KMS-11 (cell line): Measurements from ENCODE around the gene ANGPTL7.

ENCODE experiments used
- H2AFZ ChIP-seq: fragments of 200-600 bp; sonication (generic); 2 replicates; pipeline ENCODE4 v1.6.1; 2016; ENCODE audit warnings: antibody characterized with exemption, mixed run types, low read depth
- H3K27ac ChIP-seq: fragments of 200-600 bp; sonication (generic); 2 replicates; pipeline ENCODE4 v1.6.1; 2016; ENCODE audit warnings: mild to moderate bottlenecking, mixed run types
- H3K27me3 ChIP-seq: fragments of 200-600 bp; sonication (generic); 2 replicates; pipeline ENCODE4 v1.6.1; 2017; ENCODE audit warnings: mild to moderate bottlenecking, low read depth, mixed run types, moderate library complexity; ENCODE audit not compliant: insufficient read depth
- H3K36me3 ChIP-seq: fragments of 200-600 bp; sonication (generic); 2 replicates; pipeline ENCODE4 v1.6.1; 2017; ENCODE audit warnings: mild to moderate bottlenecking, mixed run types; ENCODE audit not compliant: insufficient read depth
- H3K4me1 ChIP-seq: fragments of 200-600 bp; sonication (generic); 2 replicates; pipeline ENCODE4 v1.6.1; 2016; ENCODE audit warnings: mild to moderate bottlenecking, low read depth, mixed run types; ENCODE audit not compliant: poor library complexity, severe bottlenecking
- H3K4me2 ChIP-seq: fragments of 200-600 bp; sonication (generic); 2 replicates; pipeline ENCODE4 v1.7.0; 2016; ENCODE audit warnings: mild to moderate bottlenecking, mixed run types
- H3K4me3 ChIP-seq: fragments of 200-600 bp; sonication (generic); IDR thresholded peaks from 2 replicates; pipeline ENCODE4 v1.6.1; 2017; ENCODE audit warnings: low read depth, low read length, mixed read lengths; ENCODE audit not compliant: insufficient read depth
- H3K79me2 ChIP-seq: fragments of 200-600 bp; sonication (generic); 2 replicates; pipeline ENCODE4 v1.6.1; 2016; ENCODE audit warnings: low read depth, mixed run types; ENCODE audit not compliant: insufficient read depth
- H3K9ac ChIP-seq: fragments of 200-600 bp; sonication (generic); 2 replicates; pipeline ENCODE4 v1.6.1; 2016; ENCODE audit warnings: mild to moderate bottlenecking, mixed run types
- H4K20me1 ChIP-seq: fragments of 200-600 bp; sonication (generic); 2 replicates; pipeline ENCODE4 v1.6.1; 2016; ENCODE audit warnings: mild to moderate bottlenecking, mixed run types; ENCODE audit not compliant: insufficient read depth
- CTCF ChIP-seq: fragments of 200-600 bp; sonication (generic); conservative IDR thresholded peaks from 2 replicates; pipeline ENCODE4 v1.6.1; 2017; ENCODE audit warnings: low read depth, mild to moderate bottlenecking, antibody characterized with exemption, low read length, moderate library complexity, mixed read lengths

Gene ANGPTL7

GRCh38 chr1:11204396-11205190 lies 15.4 kb downstream of the ANGPTL7 start:
- Histone ChIP-seq H3K4me3 (no peak overlapping the region), H4K20me1 (no peaks in the 10 kb centered on the region), H3K4me2 (no peak overlapping the region), H3K36me3 (peaks cover 15% of the 10 kb centered on the region; the same call in 1 of the 2 replicates), H3K79me2 (no peaks in the 10 kb centered on the region), H3K27ac (no peak overlapping the region), H3K27me3 (no peaks in the 10 kb centered on the region), H2AFZ (no peak overlapping the region), H3K9ac (no peak overlapping the region), H3K4me1 (no peaks in the 10 kb centered on the region)
- no peak for TF ChIP-seq CTCF

GRCh38 chr1:11207898-11208611 lies 18.9 kb downstream of the ANGPTL7 start:
- no peak overlapping the region for H3K27ac ChIP-seq
- no peaks in the 10 kb centered on the region for H3K79me2 ChIP-seq
- H3K36me3 ChIP-seq: peaks cover 12% of the 10 kb centered on the region; the same call in 1 of the 2 replicates
- H3K9ac ChIP-seq: no peak overlapping the region
- no peaks in the 10 kb centered on the region for H4K20me1 ChIP-seq
- no peak overlapping the region for H3K4me2 ChIP-seq
- H3K4me3 ChIP-seq: no peak overlapping the region
- no peak for TF ChIP-seq CTCF
- no peaks in the 10 kb centered on the region for H3K27me3 ChIP-seq
- no peaks in the 10 kb centered on the region for H3K4me1 ChIP-seq
- no peak overlapping the region for H2AFZ ChIP-seq

- TF ChIP-seq CTCF: no peak
- no peak overlapping the region for H3K4me3 ChIP-seq
- no peaks in the 10 kb centered on the region for H3K27me3 ChIP-seq
- H3K36me3 ChIP-seq: peaks cover 10% of the 10 kb centered on the region; the same call in 1 of the 2 replicates
- no peaks in the 10 kb centered on the region for H3K4me1 ChIP-seq
- H3K9ac ChIP-seq: no peak overlapping the region
- no peaks in the 10 kb centered on the region for H3K79me2 ChIP-seq
- H4K20me1 ChIP-seq: no peaks in the 10 kb centered on the region
- H2AFZ ChIP-seq: no peak overlapping the region
- H3K4me2 ChIP-seq: no peak overlapping the region
- H3K27ac ChIP-seq: no peak overlapping the region
Observed at GRCh38 chr1:11211461-11211860, 22.3 kb downstream of the ANGPTL7 start.

- Histone ChIP-seq H3K4me2 (no peak overlapping the region), H3K9ac (no peak overlapping the region), H3K79me2 (no peaks in the 10 kb centered on the region), H3K27me3 (no peaks in the 10 kb centered on the region), H3K4me3 (no peak overlapping the region), H3K36me3 (peaks cover 10% of the 10 kb centered on the region; the same call in 1 of the 2 replicates), H2AFZ (no peak overlapping the region), H3K4me1 (no peaks in the 10 kb centered on the region), H3K27ac (no peak overlapping the region), H4K20me1 (no peaks in the 10 kb centered on the region)
- TF ChIP-seq CTCF: no peak
Observed at GRCh38 chr1:11211925-11212587, 22.9 kb downstream of the ANGPTL7 start.
